Measurements from ENCODE around the gene RALA.

DNA sequence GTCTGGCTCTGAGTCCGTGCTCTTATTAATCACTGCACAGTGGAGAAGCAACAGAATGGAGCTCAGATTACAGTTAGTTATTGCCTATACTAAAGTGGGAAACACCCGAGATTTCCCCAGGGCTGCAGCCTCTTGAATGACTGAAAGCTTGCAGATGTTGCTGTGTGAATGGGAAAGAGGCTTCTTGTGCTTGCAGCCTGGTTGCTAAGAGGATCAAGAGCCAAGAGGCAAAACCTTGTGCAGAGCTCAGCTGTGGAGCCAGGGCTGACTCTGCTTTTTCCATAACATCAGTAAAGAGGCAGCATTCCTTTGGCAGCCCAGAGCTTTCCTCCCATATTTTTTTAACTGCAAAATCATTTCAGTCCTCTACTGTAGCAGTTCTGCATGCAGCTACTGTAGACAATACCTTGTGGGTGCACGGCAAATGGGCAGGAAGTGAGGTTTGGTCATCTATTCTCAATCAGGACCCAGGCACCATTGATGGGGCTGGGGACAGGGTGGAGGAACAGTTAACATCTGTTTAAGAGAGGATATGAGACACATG is 86.5 kb downstream of the RALA start:
- TF ChIP-seq EZH2 (IDR thresholded peaks at IDR 0.05; ENCODE audit: low read length), result no peak
- TF ChIP-seq, protein P1, sequence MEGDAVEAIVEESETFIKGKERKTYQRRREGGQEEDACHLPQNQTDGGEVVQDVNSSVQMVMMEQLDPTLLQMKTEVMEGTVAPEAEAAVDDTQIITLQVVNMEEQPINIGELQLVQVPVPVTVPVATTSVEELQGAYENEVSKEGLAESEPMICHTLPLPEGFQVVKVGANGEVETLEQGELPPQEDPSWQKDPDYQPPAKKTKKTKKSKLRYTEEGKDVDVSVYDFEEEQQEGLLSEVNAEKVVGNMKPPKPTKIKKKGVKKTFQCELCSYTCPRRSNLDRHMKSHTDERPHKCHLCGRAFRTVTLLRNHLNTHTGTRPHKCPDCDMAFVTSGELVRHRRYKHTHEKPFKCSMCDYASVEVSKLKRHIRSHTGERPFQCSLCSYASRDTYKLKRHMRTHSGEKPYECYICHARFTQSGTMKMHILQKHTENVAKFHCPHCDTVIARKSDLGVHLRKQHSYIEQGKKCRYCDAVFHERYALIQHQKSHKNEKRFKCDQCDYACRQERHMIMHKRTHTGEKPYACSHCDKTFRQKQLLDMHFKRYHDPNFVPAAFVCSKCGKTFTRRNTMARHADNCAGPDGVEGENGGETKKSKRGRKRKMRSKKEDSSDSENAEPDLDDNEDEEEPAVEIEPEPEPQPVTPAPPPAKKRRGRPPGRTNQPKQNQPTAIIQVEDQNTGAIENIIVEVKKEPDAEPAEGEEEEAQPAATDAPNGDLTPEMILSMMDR (optimal IDR thresholded peaks at IDR 0.05 in 1 of 3, IDR thresholded peaks at IDR 0.05 in 1 of 3, conservative IDR thresholded peaks at IDR 0.05 in 1 of 3; ENCODE audit: extremely low read depth in 1 of 3, insufficient read depth in 2 of 3, low read length in 3 of 3), result no peak
